ENCODE results near the gene GIGYF2. TPM values are rescaled to one million over a fixed set of nuclear protein-coding genes. Genes with fewer than 3 reads are reported as not detected.

The GIGYF2 gene
- total and polyA plus RNA-seq, 4 donors, result 10.6 to 50.5 (median 26.7) TPM

GRCh38 chr2:232649033-232649432 lies 48.1 kb upstream of the GIGYF2 start:
- H3K4me1 ChIP-seq (ENCODE audit: control insufficient read depth in 4 of 4, insufficient read depth in 4 of 4, low read length in 3 of 4), result peaks cover 0 to 18% (median 10%) of the 10 kb centered on the region in 4 donors
- H3K4me3 ChIP-seq (ENCODE audit: low read depth in 1 of 3, low read length in 3 of 3), result no peak overlapping the region
- WGBS, result 95% methylated on average over 11 of the region's 11 CpGs
- H3K9ac ChIP-seq (ENCODE audit: low read depth in 1 of 2, low read length in 2 of 2), result no peak overlapping the region
- TF ChIP-seq FOXA1 (IDR thresholded peaks at IDR 0.05) (no peak), NR2F2 (IDR thresholded peaks at IDR 0.05) (no peak), SP1 (IDR thresholded peaks at IDR 0.05) (no peak), EGR1 (IDR thresholded peaks at IDR 0.05; ENCODE audit: low read depth in 2 of 2) (no peak)
- H3K27me3 ChIP-seq (ENCODE audit: control insufficient read depth in 4 of 4, insufficient read depth in 4 of 4, low read length in 3 of 4), result no peaks in the 10 kb centered on the region
- H3K9me3 ChIP-seq (ENCODE audit: control insufficient read depth in 4 of 4, low read length in 3 of 4), result no peaks in the 10 kb centered on the region
- H3K36me3 ChIP-seq (ENCODE audit: control insufficient read depth in 4 of 4, insufficient read depth in 3 of 4, low read depth in 1 of 4, low read length in 3 of 4), result no peaks in the 10 kb centered on the region
- no peak overlapping the region for H3K27ac ChIP-seq (ENCODE audit: low read depth in 1 of 2, low read length in 2 of 2)
- DNase-seq (ENCODE audit: low spot score), result no peak

GRCh38 chr2:232652505-232652851 lies 44.7 kb upstream of the GIGYF2 start:
- Histone ChIP-seq H3K9ac (ENCODE audit: low read depth in 1 of 2, low read length in 2 of 2) (no peak overlapping the region), H3K9me3 (ENCODE audit: control insufficient read depth in 4 of 4, low read length in 3 of 4) (no peaks in the 10 kb centered on the region), H3K4me1 (ENCODE audit: control insufficient read depth in 4 of 4, insufficient read depth in 4 of 4, low read length in 3 of 4) (peaks cover 0 to 26% (median 10%) of the 10 kb centered on the region in 4 donors), H3K4me3 (ENCODE audit: low read depth in 1 of 3, low read length in 3 of 3) (no peak overlapping the region), H3K27me3 (ENCODE audit: control insufficient read depth in 4 of 4, insufficient read depth in 4 of 4, low read length in 3 of 4) (no peaks in the 10 kb centered on the region), H3K36me3 (ENCODE audit: control insufficient read depth in 4 of 4, insufficient read depth in 3 of 4, low read depth in 1 of 4, low read length in 3 of 4) (no peaks in the 10 kb centered on the region), H3K27ac (ENCODE audit: low read depth in 1 of 2, low read length in 2 of 2) (peak overlapping the region in 1 of 2 donors; percentile 64)
- WGBS, result 62% methylated on average over 4 of the region's 4 CpGs
- TF ChIP-seq YY1 (IDR thresholded peaks at IDR 0.05) (peak; percentile 11), HNF4A (conservative IDR thresholded peaks at IDR 0.05) (no peak)
- no peak for DNase-seq (ENCODE audit: low spot score)

GRCh38 chr2:232653441-232653840 lies 43.7 kb upstream of the GIGYF2 start:
- Histone ChIP-seq H3K4me3 (ENCODE audit: low read depth in 1 of 3, low read length in 3 of 3) (no peak overlapping the region), H3K9ac (ENCODE audit: low read depth in 1 of 2, low read length in 2 of 2) (no peak overlapping the region), H3K27me3 (ENCODE audit: control insufficient read depth in 4 of 4, insufficient read depth in 4 of 4, low read length in 3 of 4) (no peaks in the 10 kb centered on the region), H3K27ac (ENCODE audit: low read depth in 1 of 2, low read length in 2 of 2) (peak overlapping the region in 1 of 2 donors; percentile 4), H3K36me3 (ENCODE audit: control insufficient read depth in 4 of 4, insufficient read depth in 3 of 4, low read depth in 1 of 4, low read length in 3 of 4) (no peaks in the 10 kb centered on the region), H3K4me1 (ENCODE audit: control insufficient read depth in 4 of 4, insufficient read depth in 4 of 4, low read length in 3 of 4) (peaks cover 0 to 26% (median 11%) of the 10 kb centered on the region in 4 donors), H3K9me3 (ENCODE audit: control insufficient read depth in 4 of 4, low read length in 3 of 4) (no peaks in the 10 kb centered on the region)
- 83% methylated on average over 7 of the region's 7 CpGs for WGBS
- TF ChIP-seq CTCF (IDR thresholded peaks at IDR 0.05; ENCODE audit: low read depth, low read length, missing input control) (no peak), SP1 (IDR thresholded peaks at IDR 0.05) (no peak), FOXA1 (IDR thresholded peaks at IDR 0.05) (no peak), RXRA (IDR thresholded peaks at IDR 0.05) (no peak), FOXA2 (IDR thresholded peaks at IDR 0.05) (no peak), HNF4A (conservative IDR thresholded peaks at IDR 0.05) (no peak), HNF4G (IDR thresholded peaks at IDR 0.05) (no peak), GABPA (IDR thresholded peaks at IDR 0.05 in 1 of 2, conservative IDR thresholded peaks at IDR 0.05 in 1 of 2) (no peak), MAX (IDR thresholded peaks at IDR 0.05) (no peak), JUND (IDR thresholded peaks at IDR 0.05) (no peak), YY1 (IDR thresholded peaks at IDR 0.05) (no peak), ZBTB33 (IDR thresholded peaks at IDR 0.05) (no peak), ATF3 (IDR thresholded peaks at IDR 0.05) (no peak), NR2F2 (IDR thresholded peaks at IDR 0.05) (no peak), TAF1 (conservative IDR thresholded peaks at IDR 0.05) (no peak), EGR1 (IDR thresholded peaks at IDR 0.05; ENCODE audit: low read depth in 2 of 2) (no peak), RAD21 (IDR thresholded peaks at IDR 0.05) (no peak), REST (IDR thresholded peaks at IDR 0.05) (no peak)
- no peak for DNase-seq (ENCODE audit: low spot score)
